Pons (tissue), 1 donor: ENCODE data around the gene KIF23.

Experiments
- DNase-seq: peaks from one replicate; pipeline ENCODE4 v3.0.0-alpha.2; 2016; ENCODE audit warnings: low spot score

KIF23 gene

GRCh38 chr15:69491038-69491505, 76.9 kb downstream of the KIF23 start:
- DNase-seq, result peak; percentile 24

DNA sequence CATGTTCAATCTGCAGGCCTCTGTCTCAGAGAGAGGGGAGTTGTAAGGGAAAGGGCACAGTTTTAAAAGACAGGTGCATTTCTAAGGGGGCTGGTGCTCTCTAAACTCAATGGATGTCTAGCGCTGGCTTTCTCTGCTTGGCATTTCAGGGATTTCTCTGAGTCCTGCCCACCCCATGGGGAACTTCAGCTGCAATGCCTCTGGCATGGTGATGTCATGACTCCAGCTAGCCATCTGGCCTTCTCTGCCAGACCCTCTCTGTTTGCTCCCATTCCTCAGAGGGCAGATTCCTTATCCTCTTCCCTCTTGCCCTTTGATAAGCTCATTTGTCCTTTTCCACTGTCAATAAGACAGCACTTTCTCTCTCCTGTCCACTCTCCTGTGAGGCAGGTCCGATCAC, 79.3 kb downstream of the KIF23 start:
- no peak for DNase-seq

DNA sequence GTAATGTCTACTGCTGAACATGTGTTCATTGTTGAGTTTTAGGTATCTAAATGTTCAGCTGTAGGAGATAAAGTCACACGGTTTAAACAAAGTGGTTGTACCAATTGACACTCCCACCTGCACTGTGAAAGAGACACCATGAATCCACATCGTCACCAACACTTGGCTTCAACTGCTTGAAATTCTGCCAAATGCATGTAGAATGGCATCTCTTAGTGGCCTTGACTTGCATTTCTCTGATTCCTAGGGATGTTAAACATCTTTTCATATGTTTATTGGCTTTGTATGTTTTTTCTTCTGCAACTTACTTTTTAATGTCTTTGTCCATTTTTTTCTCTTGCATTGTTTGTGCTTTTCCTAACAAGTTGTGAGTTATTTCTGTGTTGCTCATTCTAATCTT, 81.9 kb downstream of the KIF23 start:
- no peak for DNase-seq

GRCh38 chr15:69497076-69497475, 82.9 kb downstream of the KIF23 start:
- DNase-seq, result no peak

GRCh38 chr15:69497667-69498066, 83.5 kb downstream of the KIF23 start:
- no peak for DNase-seq
